H1 (cell line): ENCODE data around the gene TEX14. TPM values are rescaled to one million over a fixed set of nuclear protein-coding genes. Genes with fewer than 3 reads are reported as not detected.

ENCODE experiments used
- CTCF ChIA-PET: fragments of 300-600 bp; sonication (Branson Sonifier 250); formaldehyde crosslinking; loops from one replicate; lab custom pipeline; 2021; ENCODE audit not compliant: partially characterized antibody; lab: Charles Lee
- POLR2A ChIA-PET: fragments of 300-600 bp; sonication (Branson Sonifier 250); formaldehyde crosslinking; loops from one replicate; lab custom pipeline; 2021; ENCODE audit warnings: inconsistent platforms; ENCODE audit not compliant: partially characterized antibody; lab: Charles Lee
- DNase-seq, 2 experiments: peaks; one replicate each; pipeline versions ENCODE4 v3.0.0 to v3.0.0-alpha.2; 2010 to 2022; ENCODE audit warnings: low spot score in 2 of 2, low read depth in 1 of 2, mixed read lengths in 1 of 2
- FAIRE-seq: peaks from 2 replicates; lab custom pipeline; 2011; peaks lifted over from hg19 to GRCh38; lab: Jason Lieb, UNC
- H2AFZ ChIP-seq: 2 replicates; pipeline ENCODE4 v1.8.1; 2012; ENCODE audit warnings: low read length, inconsistent platforms
- H2AK5ac ChIP-seq: 2 replicates; pipeline ENCODE4 v1.6.1; 2013; ENCODE audit warnings: low read depth, low read length
- H2BK120ac ChIP-seq: replicated peaks from 2 replicates; pipeline ENCODE3; 2013; ENCODE audit warnings: low read depth, low read length, inconsistent platforms
- H2BK12ac ChIP-seq: 2 replicates; pipeline ENCODE4 v1.6.1; 2013; ENCODE audit warnings: low read depth, low read length
- H2BK15ac ChIP-seq: 2 replicates; pipeline ENCODE4 v1.6.1; 2013; ENCODE audit warnings: low read length
- H2BK20ac ChIP-seq: 2 replicates; pipeline ENCODE4 v1.6.1; 2013; ENCODE audit warnings: low read length
- H2BK5ac ChIP-seq: 2 replicates; pipeline ENCODE4 v1.6.1; 2013; ENCODE audit warnings: low read depth, low read length
- H3K14ac ChIP-seq: 2 replicates; pipeline ENCODE4 v1.6.1; 2013; ENCODE audit warnings: inconsistent platforms; ENCODE audit not compliant: insufficient read length
- H3K18ac ChIP-seq: 2 replicates; pipeline ENCODE4 v1.6.1; 2013; ENCODE audit warnings: low read length; ENCODE audit errors: extremely low read depth
- H3K23ac ChIP-seq: 2 replicates; pipeline ENCODE4 v1.6.1; 2013; ENCODE audit warnings: inconsistent platforms; ENCODE audit not compliant: insufficient read length
- H3K23me2 ChIP-seq: 2 replicates; pipeline ENCODE4 v1.6.1; 2013; ENCODE audit warnings: low read depth, low read length
- H3K27ac ChIP-seq: 2 replicates; pipeline ENCODE4 v1.6.1; 2011; ENCODE audit warnings: low read depth, low read length, inconsistent platforms
- H3K27me3 ChIP-seq, 4 experiments: replicated peaks in 1 of 4; 1 replicate in 1 of 4; 2 replicates in 3 of 4; pipeline versions ENCODE4 v1.6.1 to v1.8.1; 2011 to 2013; ENCODE audit warnings: low read length in 3 of 4, mild to moderate bottlenecking in 3 of 4, inconsistent platforms in 2 of 4, mixed read lengths in 2 of 4, moderate library complexity in 1 of 4; ENCODE audit not compliant: control insufficient read depth in 3 of 4, insufficient read depth in 3 of 4; ENCODE audit errors: extremely low read depth in 1 of 4
- H3K36me3 ChIP-seq, 4 experiments: 2 replicates each; pipeline versions ENCODE4 v1.6.1 to v1.8.1; 2011 to 2013; ENCODE audit warnings: mild to moderate bottlenecking in 4 of 4, low read length in 3 of 4, moderate library complexity in 2 of 4, control low read depth in 1 of 4, inconsistent platforms in 1 of 4; ENCODE audit not compliant: insufficient read depth in 4 of 4, control insufficient read depth in 2 of 4
- H3K4ac ChIP-seq: replicated peaks from 2 replicates; pipeline ENCODE3; 2013; ENCODE audit warnings: low read length, low read depth, mixed read lengths, inconsistent platforms; ENCODE audit not compliant: insufficient read length
- H3K4me1 ChIP-seq, 4 experiments: replicated peaks in 1 of 4; 1 replicate in 1 of 4; 2 replicates in 3 of 4; pipeline versions ENCODE4 v1.6.1 to v1.8.1; 2011 to 2013; ENCODE audit warnings: low read length in 3 of 4, inconsistent platforms in 2 of 4, mixed read lengths in 1 of 4; ENCODE audit not compliant: insufficient read depth in 4 of 4, control insufficient read depth in 3 of 4
- H3K4me2 ChIP-seq, 2 experiments: 2 replicates each; pipeline versions ENCODE4 v1.6.1 to v1.8.1; 2011 to 2013; ENCODE audit warnings: low read depth in 2 of 2, low read length in 2 of 2, control low read depth in 1 of 2, inconsistent platforms in 1 of 2, mild to moderate bottlenecking in 1 of 2; ENCODE audit not compliant: insufficient read depth in 1 of 2
- H3K4me3 ChIP-seq, 4 experiments: fragments of 200-600, 300-600 bp in 1 of 4; sonication (generic), shearing (Covaris generic), sonication (Bioruptor Twin) in 1 of 4; 2 replicates each; pipeline versions ENCODE4 v1.5.1 to v1.8.1; 2011 to 2016; ENCODE audit warnings: low read length in 4 of 4, low read depth in 3 of 4, control low read depth in 2 of 4, inconsistent platforms in 2 of 4, mild to moderate bottlenecking in 2 of 4, mixed read lengths in 1 of 4, moderate library complexity in 1 of 4; ENCODE audit not compliant: insufficient read depth in 2 of 4; ENCODE audit errors: extremely low read depth in 1 of 4
- H3K56ac ChIP-seq: replicated peaks from 2 replicates; pipeline ENCODE3; 2013; ENCODE audit warnings: low read depth, mild to moderate bottlenecking, mixed read lengths, low read length, inconsistent platforms; ENCODE audit not compliant: insufficient read length
- H3K79me1 ChIP-seq: 2 replicates; pipeline ENCODE4 v1.6.1; 2013; ENCODE audit warnings: low read depth, low read length, control low read depth
- H3K79me2 ChIP-seq, 2 experiments: 2 replicates each; pipeline versions ENCODE4 v1.6.1 to v1.8.1; 2012 to 2013; ENCODE audit warnings: low read length in 2 of 2, mild to moderate bottlenecking in 2 of 2, inconsistent platforms in 1 of 2; ENCODE audit not compliant: insufficient read depth in 2 of 2, control insufficient read depth in 1 of 2
- H3K9ac ChIP-seq, 4 experiments: replicated peaks in 1 of 4; 1 replicate in 1 of 4; 2 replicates in 3 of 4; pipeline versions ENCODE4 v1.6.1 to v1.8.1; 2011 to 2013; ENCODE audit warnings: low read depth in 3 of 4, low read length in 3 of 4, control low read depth in 2 of 4, mild to moderate bottlenecking in 2 of 4, moderate library complexity in 2 of 4, inconsistent platforms in 1 of 4; ENCODE audit errors: extremely low read depth in 1 of 4
- H3K9me3 ChIP-seq, 2 experiments: 2 replicates each; pipeline versions ENCODE4 v1.6.1 to v1.8.1; 2012 to 2013; ENCODE audit warnings: mild to moderate bottlenecking in 2 of 2, moderate library complexity in 2 of 2, control low read depth in 1 of 2, inconsistent platforms in 1 of 2, low read depth in 1 of 2, low read length in 1 of 2, mixed read lengths in 1 of 2; ENCODE audit not compliant: insufficient read depth in 2 of 2
- H4K20me1 ChIP-seq, 2 experiments: replicated peaks in 1 of 2; 2 replicates each; pipeline versions ENCODE3 to v1.8.1; 2011 to 2013; ENCODE audit warnings: inconsistent platforms in 2 of 2, low read length in 2 of 2, mild to moderate bottlenecking in 1 of 2; ENCODE audit not compliant: insufficient read depth in 2 of 2, control insufficient read depth in 1 of 2
- H4K5ac ChIP-seq: 2 replicates; pipeline ENCODE4 v1.6.1; 2013; ENCODE audit warnings: low read length, low read depth, mixed read lengths, inconsistent platforms; ENCODE audit not compliant: insufficient read length
- H4K8ac ChIP-seq: 2 replicates; pipeline ENCODE4 v1.8.0; 2013; ENCODE audit warnings: mild to moderate bottlenecking, moderate library complexity, low read length, inconsistent platforms; ENCODE audit not compliant: insufficient read depth; ENCODE audit errors: extremely low read depth
- H4K91ac ChIP-seq: replicated peaks from 2 replicates; pipeline ENCODE3; 2013; ENCODE audit warnings: low read length, mixed read lengths, inconsistent platforms; ENCODE audit not compliant: insufficient read length
- ASH2L ChIP-seq: fragments of 200-600, 300-600 bp; sonication (generic); IDR thresholded peaks from one replicate; pipeline ENCODE4 v1.7.1; 2017; ENCODE audit warnings: low read length
- ATF2 ChIP-seq: IDR thresholded peaks from 2 replicates; pipeline ENCODE4 v1.6.1; 2012; ENCODE audit warnings: low read length, inconsistent platforms
- ATF3 ChIP-seq: IDR thresholded peaks from 2 replicates; pipeline ENCODE4 v1.6.1; 2011; ENCODE audit warnings: low read depth, mild to moderate bottlenecking, low read length; ENCODE audit not compliant: insufficient read depth
- EP300 ChIP-seq, 2 experiments: IDR thresholded peaks; 1 replicate in 1 of 2; 2 replicates in 1 of 2; pipeline ENCODE4 v1.6.1; 2011 to 2012; ENCODE audit warnings: low read depth in 2 of 2, low read length in 2 of 2, mild to moderate bottlenecking in 2 of 2, borderline replicate concordance in 1 of 2, inconsistent platforms in 1 of 2, moderate library complexity in 1 of 2
- MAFK ChIP-seq: IDR thresholded peaks from 2 replicates; pipeline ENCODE4 v1.6.1; 2012; ENCODE audit warnings: low read depth, mild to moderate bottlenecking, improper control_type of control experiment, low read length
- POLR2AphosphoS5 ChIP-seq: IDR thresholded peaks from 2 replicates; pipeline ENCODE4 v1.6.1; 2011; ENCODE audit warnings: low read depth, low read length
- RAD21 ChIP-seq, 2 experiments: IDR thresholded peaks in 1 of 2; conservative IDR thresholded peaks in 1 of 2; 2 replicates each; pipeline ENCODE4 v1.6.1; 2011; ENCODE audit warnings: low read depth in 2 of 2, low read length in 2 of 2, improper control_type of control experiment in 1 of 2, inconsistent platforms in 1 of 2, mild to moderate bottlenecking in 1 of 2, moderate library complexity in 1 of 2
- SAP30 ChIP-seq: fragments of 300-600 bp; sonication (generic); IDR thresholded peaks from 2 replicates; pipeline ENCODE4 v1.7.1; 2012; ENCODE audit warnings: low read length, moderate library complexity, mild to moderate bottlenecking, inconsistent platforms; ENCODE audit not compliant: insufficient read depth, insufficient replicate concordance
- SRF ChIP-seq: IDR thresholded peaks from 2 replicates; pipeline ENCODE4 v1.6.1; 2011; ENCODE audit warnings: mild to moderate bottlenecking, low read depth, low read length, moderate library complexity
- SUZ12 ChIP-seq: fragments of 200-600 bp; sonication (generic); IDR thresholded peaks from 2 replicates; pipeline ENCODE4 v1.6.1; 2012; ENCODE audit warnings: mild to moderate bottlenecking, inconsistent platforms, low read length, moderate library complexity, mixed read lengths
- TCF12 ChIP-seq: IDR thresholded peaks from 2 replicates; pipeline ENCODE4 v1.6.1; 2011; ENCODE audit warnings: low read depth, mild to moderate bottlenecking, low read length
- WGBS, 2 experiments: shearing (Covaris generic) in 1 of 2; methylation state at CpG; one replicate each; pipeline versions ENCODE4 v1.1.6 to v1.1.7; 2013 to 2015; ENCODE audit warnings: low lambda C conversion rate in 2 of 2, mixed read lengths in 2 of 2, inconsistent platforms in 1 of 2, low coverage in 1 of 2, missing lambda C conversion rate in 1 of 2; ENCODE audit not compliant: insufficient replicate concordance in 2 of 2, insufficient coverage in 1 of 2, insufficient read length in 1 of 2; ENCODE audit errors: extremely low coverage in 1 of 2, missing lambda C conversion rate in 1 of 2; 5-methylcytosine and 5-hydroxymethylcytosine counted together
- polyA plus RNA-seq, 7 experiments: library from polyadenylated mRNA; depleted of rRNA in 3 of 7; stranded (reverse) in 5 of 7; unstranded in 2 of 7; fragments of >200 nt in 5 of 7; fragments of 200-250 nt in 2 of 7; gene quantifications; 1 replicate in 5 of 7; 2 replicates in 1 of 7; 4 replicates in 1 of 7; pipeline versions ENCODE4 v1.2.1 to v1.2.3, GENCODE V29; 2011 to 2013; ENCODE audit warnings: missing spikeins in 2 of 7, mixed read lengths in 2 of 7
- total RNA-seq: library from RNA; stranded (reverse); fragmentation: NEBNext Ultra II Directional; extraction: Animal tissue kit (Norgen Biotek cat#: 25700); gene quantifications from 2 replicates; pipeline ENCODE4 v1.2.1, GENCODE V29; 2021

Gene TEX14
- total and polyA plus RNA-seq, 2 of the 8 experiments (the other 6 are each of a cell fraction or from before 2014, with no cell fraction given): 0.83 to 2.5 TPM

- Histone ChIP-seq H2BK15ac (no peak overlapping the region), H3K18ac (no peak overlapping the region), H2AFZ (no peak overlapping the region), H2BK5ac (no peak overlapping the region), H3K4me3 (no peak overlapping the region), H3K23ac (no peak overlapping the region), H2AK5ac (no peak overlapping the region), H3K9me3 (no peaks in the 10 kb centered on the region), H3K36me3 (no peaks in the 10 kb centered on the region), H3K4ac (no peak overlapping the region), H2BK120ac (peak overlapping the region; percentile 33), H3K23me2 (no peaks in the 10 kb centered on the region), H2BK12ac (no peak overlapping the region), H4K5ac (no peak overlapping the region), H3K79me2 (no peaks in the 10 kb centered on the region), H4K20me1 (no peaks in the 10 kb centered on the region), H3K27me3 (no peaks in the 10 kb centered on the region), H3K4me1 (no peaks in the 10 kb centered on the region), H3K56ac (no peak overlapping the region), H3K4me2 (no peak overlapping the region), H4K8ac (no peak overlapping the region), H2BK20ac (no peak overlapping the region), H3K14ac (no peak overlapping the region), H3K27ac (no peak overlapping the region), H4K91ac (no peak overlapping the region), H3K9ac (no peak overlapping the region), H3K79me1 (no peaks in the 10 kb centered on the region)
- FAIRE-seq (no peak), DNase-seq (no peak)
- ChIA-PET CTCF (interaction anchor here (2.0 kb wide), 1 partner anchor 12 kb away, joined by 6 read pairs; no protein-coding TSS in a partner anchor), POLR2A (interaction anchor here (0.7 kb wide), 1 partner anchor 238 kb away, joined by 3 read pairs; no protein-coding TSS in a partner anchor)
- 97% methylated on average over 1 of the region's 1 CpG; no CpG with 5 or more reads in 1 of the 2 experiments for WGBS, 2 experiments
- no peak for TF ChIP-seq SRF
- TF ChIP-seq POLR2AphosphoS5: no peak
- TF ChIP-seq SAP30: no peak
- no peak for TF ChIP-seq TCF12
- no peak for TF ChIP-seq RAD21 (IDR thresholded peaks at IDR 0.05 in 1 of 2, conservative IDR thresholded peaks at IDR 0.05 in 1 of 2; ENCODE audit: low read depth in 2 of 2, low read length in 2 of 2)
- TF ChIP-seq EP300 (IDR thresholded peaks at IDR 0.05; ENCODE audit: borderline replicate concordance in 1 of 2, low read depth in 2 of 2, low read length in 2 of 2): no peak
- TF ChIP-seq MAFK: no peak
- TF ChIP-seq ATF2: no peak
- TF ChIP-seq ATF3: no peak
- no peak for TF ChIP-seq SUZ12
- no peak for TF ChIP-seq ASH2L
Measured at GRCh38 chr17:58722274-58722673, 30.4 kb upstream of the TEX14 start.
